Sigmoid colon (tissue), 7 donors: ENCODE results near the gene TET1. TPM values are rescaled to one million over a fixed set of nuclear protein-coding genes. Genes with fewer than 3 reads are reported as not detected.

ENCODE experiments used
- DNase-seq: peaks from one replicate; pipeline ENCODE4 v3.0.0-alpha.2; 2019
- H3K27ac ChIP-seq, 4 donors: fragments of 200-600 bp; sonication (generic); one replicate each; pipeline ENCODE4 v1.5.1; 2016 to 2019; ENCODE audit warnings: mild to moderate bottlenecking in 1 of 4
- H3K27me3 ChIP-seq, 3 donors: fragments of 200-600 bp; sonication (generic); one replicate each; pipeline ENCODE4 v1.5.1; 2019; ENCODE audit warnings: mild to moderate bottlenecking in 1 of 3
- H3K36me3 ChIP-seq, 4 donors: fragments of 200-600 bp; sonication (generic); one replicate each; pipeline ENCODE4 v1.5.1; 2016 to 2019
- H3K4me1 ChIP-seq, 4 donors: fragments of 200-600 bp; sonication (generic); one replicate each; pipeline ENCODE4 v1.5.1; 2017 to 2019
- H3K4me3 ChIP-seq, 4 donors: fragments of 200-600 bp; sonication (generic); one replicate each; pipeline ENCODE4 v1.5.1; 2017 to 2019; ENCODE audit warnings: mild to moderate bottlenecking in 2 of 4, moderate library complexity in 1 of 4
- H3K9me3 ChIP-seq, 4 donors: fragments of 200-600 bp in 3 of 4; sonication (generic) in 3 of 4; one replicate each; pipeline versions ENCODE4 v1.5.1 to v1.6.1; 2013 to 2019
- EP300 ChIP-seq, 4 donors: sonication (generic); formaldehyde crosslinking; IDR thresholded peaks; one replicate each; pipeline ENCODE4 v1.6.1; 2017; ENCODE audit warnings: antibody characterized with exemption in 4 of 4
- POLR2A ChIP-seq, 2 donors: fragments of 450-650 bp; IDR thresholded peaks; one replicate each; pipeline ENCODE4 v1.6.1; 2016; ENCODE audit warnings: antibody characterized with exemption in 2 of 2, mild to moderate bottlenecking in 2 of 2, moderate library complexity in 2 of 2
- POLR2AphosphoS5 ChIP-seq, 4 donors: sonication (generic); formaldehyde crosslinking; IDR thresholded peaks; one replicate each; pipeline ENCODE4 v1.6.1; 2017; ENCODE audit warnings: antibody characterized with exemption in 4 of 4
- WGBS, 2 donors: extraction: QIAGEN DNeasy Blood & Tissue Kit; methylation state at CpG; one replicate each; pipeline ENCODE4 v1.1.7; 2013; 5-methylcytosine and 5-hydroxymethylcytosine counted together
- intact Hi-C: fragments of 100-400 bp; cut with DNase I; formaldehyde crosslinking; loops from one replicate; pipeline ENCODE4 v1.15.1; 2023
- polyA plus RNA-seq, 3 donors: library from polyadenylated mRNA; stranded (reverse); fragments of 200-250 nt; gene quantifications; one replicate each; pipeline ENCODE4 v1.2.3, GENCODE V29; 2013
- total RNA-seq, 4 donors: library from RNA; depleted of rRNA; stranded (reverse); fragments of >200 nt; gene quantifications; one replicate each; pipeline ENCODE4 v1.1.0, GENCODE V29; 2016
- TF ChIP-seq, protein P1 (sequence below), 4 experiments: fragments of 450-650 bp in 3 of 4; fragments of 200-600 bp in 1 of 4; IDR thresholded peaks; one replicate each; pipeline ENCODE4 v1.5.1; 2016 to 2019; ENCODE audit warnings: antibody characterized with exemption in 4 of 4, mild to moderate bottlenecking in 3 of 4, moderate library complexity in 2 of 4
- donor health status: healthy with polysubstance abuse.
- donor health status: Bipolar disorder and iron deficiency.
- donor health status: healthy.

TET1 gene
- total and polyA plus RNA-seq, 7 donors = under 0.01 to 8.9 (median 6.5) TPM; not detected in 1

DNA sequence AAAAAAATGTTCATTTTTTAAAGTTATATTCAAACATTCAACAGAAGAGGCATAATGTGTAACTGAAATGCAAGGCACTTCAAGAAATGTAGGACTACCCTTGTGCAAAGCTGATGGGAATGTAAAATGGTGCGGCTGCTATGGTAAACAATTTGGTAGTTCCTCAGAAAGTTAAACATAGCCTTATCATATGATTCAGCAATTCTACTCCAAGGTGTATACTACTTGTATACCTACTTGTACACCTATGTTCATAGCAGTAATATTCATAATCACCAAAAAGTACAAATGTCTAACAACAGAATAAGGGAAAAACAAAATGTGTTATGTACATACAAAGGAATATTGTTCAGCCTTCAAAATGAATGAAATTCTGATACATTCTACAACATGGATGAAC lies 37.3 kb downstream of the TET1 start:
- TF ChIP-seq EP300 (IDR thresholded peaks at IDR 0.05) = no peak
- no peak for TF ChIP-seq POLR2AphosphoS5 (IDR thresholded peaks at IDR 0.05)
- no peak for TF ChIP-seq POLR2A (IDR thresholded peaks at IDR 0.05)
- TF ChIP-seq, protein P1, sequence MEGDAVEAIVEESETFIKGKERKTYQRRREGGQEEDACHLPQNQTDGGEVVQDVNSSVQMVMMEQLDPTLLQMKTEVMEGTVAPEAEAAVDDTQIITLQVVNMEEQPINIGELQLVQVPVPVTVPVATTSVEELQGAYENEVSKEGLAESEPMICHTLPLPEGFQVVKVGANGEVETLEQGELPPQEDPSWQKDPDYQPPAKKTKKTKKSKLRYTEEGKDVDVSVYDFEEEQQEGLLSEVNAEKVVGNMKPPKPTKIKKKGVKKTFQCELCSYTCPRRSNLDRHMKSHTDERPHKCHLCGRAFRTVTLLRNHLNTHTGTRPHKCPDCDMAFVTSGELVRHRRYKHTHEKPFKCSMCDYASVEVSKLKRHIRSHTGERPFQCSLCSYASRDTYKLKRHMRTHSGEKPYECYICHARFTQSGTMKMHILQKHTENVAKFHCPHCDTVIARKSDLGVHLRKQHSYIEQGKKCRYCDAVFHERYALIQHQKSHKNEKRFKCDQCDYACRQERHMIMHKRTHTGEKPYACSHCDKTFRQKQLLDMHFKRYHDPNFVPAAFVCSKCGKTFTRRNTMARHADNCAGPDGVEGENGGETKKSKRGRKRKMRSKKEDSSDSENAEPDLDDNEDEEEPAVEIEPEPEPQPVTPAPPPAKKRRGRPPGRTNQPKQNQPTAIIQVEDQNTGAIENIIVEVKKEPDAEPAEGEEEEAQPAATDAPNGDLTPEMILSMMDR (IDR thresholded peaks at IDR 0.05) = no peak
- H3K27ac ChIP-seq = no peak overlapping the region
- H3K27me3 ChIP-seq = no peaks in the 10 kb centered on the region
- no peaks in the 10 kb centered on the region for H3K36me3 ChIP-seq
- intact Hi-C loops = no loop called here
- H3K9me3 ChIP-seq = no peaks in the 10 kb centered on the region
- WGBS, 2 donors = 87 to 89% methylated on average over 1 of the region's 1 CpG
- DNase-seq = no peak
- no peak overlapping the region for H3K4me3 ChIP-seq
- peaks cover 0 to 39% (median 37%) of the 10 kb centered on the region in 4 donors for H3K4me1 ChIP-seq

DNA sequence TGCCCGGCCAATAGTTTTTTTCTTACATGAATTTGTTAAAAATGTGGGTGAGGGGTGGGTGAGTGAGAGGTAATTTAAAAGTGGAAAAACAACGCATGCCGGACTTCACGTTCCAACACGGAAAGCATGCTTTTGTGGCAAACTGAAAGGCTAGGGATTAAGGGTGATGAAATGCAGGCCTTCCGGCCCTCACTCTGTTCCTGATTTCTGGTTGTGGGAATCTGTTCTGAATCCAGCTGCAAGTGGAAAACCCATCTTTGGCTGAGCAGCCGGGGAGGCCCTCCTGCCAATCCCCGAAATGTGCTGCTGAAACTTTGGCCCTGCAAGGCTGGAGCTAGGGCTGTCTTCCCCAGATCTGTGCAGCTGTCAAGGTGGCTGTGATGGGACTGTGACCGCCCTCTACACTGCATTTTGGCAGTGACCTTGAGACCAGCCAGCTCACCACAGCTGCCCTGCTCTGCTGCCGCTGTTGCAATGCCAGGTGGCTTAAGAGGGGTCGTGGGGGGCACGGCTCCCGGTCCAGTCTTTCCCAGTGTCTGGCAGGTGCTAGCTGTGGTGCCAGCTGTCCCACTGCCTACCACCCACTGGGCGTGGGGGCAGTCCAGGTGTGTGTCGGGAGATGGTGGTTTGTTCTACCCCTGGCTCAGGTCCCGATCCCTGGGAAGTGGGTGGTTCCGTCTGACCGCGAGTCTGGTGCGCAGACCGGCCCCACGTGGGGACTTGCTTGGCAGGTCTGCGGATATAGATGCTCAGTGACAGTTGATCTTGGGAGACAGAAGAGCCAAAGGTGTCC lies 39.0 kb downstream of the TET1 start:
- intact Hi-C loops = no loop called here
- H3K27me3 ChIP-seq = no peaks in the 10 kb centered on the region
- H3K4me3 ChIP-seq = peak overlapping the region in 3 of 4 donors; percentile 46 to 51 (median 51)
- peak overlapping the region; percentile 72 to 83 (median 80) for H3K27ac ChIP-seq
- H3K36me3 ChIP-seq = no peaks in the 10 kb centered on the region
- 35 to 55% methylated on average over 23 of the region's 23 CpGs for WGBS, 2 donors
- H3K9me3 ChIP-seq = no peaks in the 10 kb centered on the region
- TF ChIP-seq POLR2AphosphoS5 (IDR thresholded peaks at IDR 0.05) = peak in 2 of 4 donors; percentile 35 to 38
- no peak for TF ChIP-seq POLR2A (IDR thresholded peaks at IDR 0.05)
- TF ChIP-seq, protein P1 (IDR thresholded peaks at IDR 0.05) = no peak
- H3K4me1 ChIP-seq = peaks cover 0 to 43% (median 42%) of the 10 kb centered on the region in 4 donors
- DNase-seq = peak; percentile 75

DNA sequence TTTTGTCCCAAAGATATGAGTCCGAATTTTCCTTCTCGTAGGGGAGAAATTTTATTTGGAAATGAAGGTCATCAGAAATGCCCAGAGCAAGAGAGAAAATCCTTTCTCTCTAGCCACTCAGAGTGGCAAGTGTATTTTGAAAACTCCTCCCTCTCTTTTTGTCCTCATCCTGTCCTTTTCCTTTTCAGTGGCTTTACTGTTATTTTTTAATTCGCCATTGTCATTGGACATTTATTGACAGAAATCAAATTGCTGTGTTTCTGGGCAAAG lies 39.6 kb downstream of the TET1 start:
- H3K4me3 ChIP-seq = peak overlapping the region; percentile 35 to 51 (median 48)
- no peak for DNase-seq
- WGBS, 2 donors = 6 to 40% methylated on average over 3 of the region's 3 CpGs
- H3K4me1 ChIP-seq = peaks cover 0 to 43% (median 42%) of the 10 kb centered on the region in 4 donors
- H3K9me3 ChIP-seq = no peaks in the 10 kb centered on the region
- H3K27ac ChIP-seq = peak overlapping the region; percentile 72 to 83 (median 80)
- TF ChIP-seq EP300 (IDR thresholded peaks at IDR 0.05) = no peak
- intact Hi-C loops = loop anchor here (2.0 kb wide), 1 partner anchor 39 kb away; the partner anchor contains the start of gene TET1
- no peaks in the 10 kb centered on the region for H3K36me3 ChIP-seq
- no peaks in the 10 kb centered on the region for H3K27me3 ChIP-seq

DNA sequence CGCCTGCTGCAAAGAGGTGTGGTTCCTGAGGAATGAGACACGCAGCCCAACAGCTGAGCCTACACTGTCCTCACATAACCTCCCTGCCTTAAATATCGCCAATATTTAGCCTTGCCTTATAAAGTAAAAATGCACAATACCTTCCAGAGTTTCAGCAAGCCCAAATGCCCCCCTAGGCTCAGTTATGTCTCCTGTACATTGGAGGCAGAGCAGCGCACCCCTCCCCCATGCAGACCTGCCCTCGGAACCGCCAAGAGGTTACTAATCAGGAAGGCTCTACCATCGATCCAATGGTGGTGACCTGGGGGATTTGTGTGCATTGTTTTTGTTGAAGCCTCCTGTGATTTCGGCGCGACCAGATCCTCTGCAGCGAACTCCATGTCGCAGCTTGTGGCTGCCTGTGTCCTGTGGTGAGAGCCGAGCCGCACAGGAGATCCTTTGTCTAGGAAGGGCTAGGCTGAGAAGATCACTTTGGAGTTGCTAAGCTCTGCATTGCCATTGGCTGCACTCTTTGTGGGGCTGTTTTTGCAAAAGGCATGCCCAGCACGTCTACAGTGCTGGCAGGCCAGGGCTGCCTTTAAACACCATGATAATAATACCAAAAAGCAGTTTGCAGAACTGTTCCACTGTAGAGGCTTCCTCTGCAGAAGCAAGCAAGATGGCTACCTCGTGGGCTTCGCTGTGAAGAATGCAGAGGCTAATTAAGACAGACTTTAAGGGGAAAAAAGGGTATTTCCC lies 40.1 kb downstream of the TET1 start:
- intact Hi-C loops = loop anchor here (2.0 kb wide), 1 partner anchor 39 kb away; the partner anchor contains the start of gene TET1
- H3K4me1 ChIP-seq = peaks cover 0 to 43% (median 42%) of the 10 kb centered on the region in 4 donors
- peak overlapping the region; percentile 35 to 51 (median 48) for H3K4me3 ChIP-seq
- no peaks in the 10 kb centered on the region for H3K36me3 ChIP-seq
- 2 to 5% methylated on average over 17 of the region's 17 CpGs for WGBS, 2 donors
- H3K27me3 ChIP-seq = no peaks in the 10 kb centered on the region
- peak in 3 of 4 donors; percentile 51 to 56 (median 52) for TF ChIP-seq POLR2AphosphoS5 (IDR thresholded peaks at IDR 0.05)
- no peak for TF ChIP-seq POLR2A (IDR thresholded peaks at IDR 0.05)
- peak; percentile 82 for DNase-seq
- H3K27ac ChIP-seq = peak overlapping the region; percentile 72 to 83 (median 80)
- no peaks in the 10 kb centered on the region for H3K9me3 ChIP-seq

DNA sequence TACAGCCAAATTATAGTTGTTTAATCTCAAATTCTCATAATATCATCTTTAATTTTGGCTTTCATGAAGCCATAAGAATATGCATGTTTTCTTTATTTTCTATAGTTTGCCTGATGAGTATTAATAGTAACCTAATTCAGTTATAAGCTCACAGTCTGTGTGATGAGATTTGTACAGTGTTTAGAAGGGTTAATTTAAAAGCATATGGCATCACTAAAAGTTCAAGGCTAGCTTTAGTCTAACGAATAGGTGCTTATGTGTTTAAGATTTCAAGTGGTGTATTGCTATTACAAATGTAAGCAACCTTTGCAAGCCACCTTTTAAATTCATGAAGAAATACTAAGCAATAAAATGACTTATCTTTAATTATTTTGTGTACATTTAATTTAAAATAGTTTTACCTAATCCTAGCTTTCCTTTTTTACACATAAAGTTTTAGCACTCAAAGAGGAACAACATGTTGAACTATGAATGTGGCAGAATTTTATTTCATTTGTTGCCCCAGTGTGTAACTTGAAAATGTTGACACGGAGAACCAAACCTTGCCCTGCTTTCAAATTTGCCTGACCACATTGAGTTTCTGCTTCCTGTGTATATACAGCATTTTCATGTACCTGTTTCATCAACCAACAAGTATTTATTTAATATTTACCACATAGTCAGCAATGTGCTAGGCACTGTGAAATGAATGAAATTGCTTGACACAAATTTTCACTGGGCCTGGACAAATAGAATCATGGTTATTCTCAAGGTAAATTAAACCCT lies 41.5 kb downstream of the TET1 start:
- Histone ChIP-seq H3K4me1 (peaks cover 0 to 46% (median 44%) of the 10 kb centered on the region in 4 donors), H3K9me3 (no peaks in the 10 kb centered on the region), H3K27me3 (no peaks in the 10 kb centered on the region), H3K27ac (peak overlapping the region in 3 of 4 donors; percentile 72 to 83 (median 78)), H3K4me3 (peak overlapping the region in 1 of 4 donors; percentile 51), H3K36me3 (no peaks in the 10 kb centered on the region)
- no peak for TF ChIP-seq EP300 (IDR thresholded peaks at IDR 0.05)
- DNase-seq = no peak
- intact Hi-C loops = loop anchor here (2.0 kb wide), 1 partner anchor 41 kb away; the partner anchor contains the start of gene TET1
- 38 to 41% methylated on average over 2 of the region's 2 CpGs for WGBS, 2 donors
